ENCODE results near the gene MYBPC3.
"Not testable (repeated sequence)": the region's sequence is repeated elsewhere in the genome, so short reads cannot be mapped to it uniquely, and the experiment has no call there.

MYBPC3 gene

GRCh38 chr11:47340980-47341775 is 11.3 kb downstream of the MYBPC3 start:
- Histone ChIP-seq H3K27me3 (ENCODE audit: insufficient read depth, low read length) (no peaks in the 10 kb centered on the region; the same call in 1 of the 2 replicates), H3K4me1 (ENCODE audit: insufficient read depth, low read length) (no peaks in the 10 kb centered on the region), H3K4me3 (ENCODE audit: low read length) (no peak overlapping the region), H3K36me3 (ENCODE audit: insufficient read depth, low read depth, low read length) (no peaks in the 10 kb centered on the region), H3K27ac (ENCODE audit: low read length) (no peak overlapping the region), H3K9me3 (ENCODE audit: insufficient read depth, low read depth, low read length) (no peaks in the 10 kb centered on the region), H3K9ac (ENCODE audit: low read depth, low read length) (no peak overlapping the region)

- H3K4me3 ChIP-seq (ENCODE audit: low read length) = no peak overlapping the region
These were observed 12.5 kb downstream of the MYBPC3 start for GRCh38 chr11:47340010-47340409.

GRCh38 chr11:47338396-47339241 is 13.9 kb downstream of the MYBPC3 start:
- no peak overlapping the region for H3K9ac ChIP-seq (ENCODE audit: low read depth, low read length)
- no peak overlapping the region for H3K27ac ChIP-seq (ENCODE audit: low read length)
- H3K9me3 ChIP-seq (ENCODE audit: insufficient read depth, low read depth, low read length) = no peaks in the 10 kb centered on the region
- H3K4me1 ChIP-seq (ENCODE audit: insufficient read depth, low read length) = no peaks in the 10 kb centered on the region
- no peak overlapping the region for H3K4me3 ChIP-seq (ENCODE audit: low read length)
- no peaks in the 10 kb centered on the region for H3K27me3 ChIP-seq (ENCODE audit: insufficient read depth, low read length)
- H3K36me3 ChIP-seq (ENCODE audit: insufficient read depth, low read depth, low read length) = no peaks in the 10 kb centered on the region

More at GRCh38 chr11:47340010-47340409, 12.5 kb downstream of the MYBPC3 start:
- no peak overlapping the region for H3K27ac ChIP-seq (ENCODE audit: low read length)
- H3K27me3 ChIP-seq (ENCODE audit: insufficient read depth, low read length) = no peaks in the 10 kb centered on the region; the same call in 1 of the 2 replicates
- H3K4me1 ChIP-seq (ENCODE audit: insufficient read depth, low read length) = no peaks in the 10 kb centered on the region
- H3K9me3 ChIP-seq (ENCODE audit: insufficient read depth, low read depth, low read length) = no peaks in the 10 kb centered on the region
- no peaks in the 10 kb centered on the region for H3K36me3 ChIP-seq (ENCODE audit: insufficient read depth, low read depth, low read length)
- no peak overlapping the region for H3K9ac ChIP-seq (ENCODE audit: low read depth, low read length)

- H3K9me3 ChIP-seq (ENCODE audit: insufficient read depth, low read depth, low read length) = no peaks in the 10 kb centered on the region
- no peak overlapping the region for H3K4me3 ChIP-seq (ENCODE audit: low read length)
- no peak overlapping the region for H3K27ac ChIP-seq (ENCODE audit: low read length)
- H3K4me1 ChIP-seq (ENCODE audit: insufficient read depth, low read length) = no peaks in the 10 kb centered on the region
- H3K36me3 ChIP-seq (ENCODE audit: insufficient read depth, low read depth, low read length) = no peaks in the 10 kb centered on the region
- H3K27me3 ChIP-seq (ENCODE audit: insufficient read depth, low read length) = no peaks in the 10 kb centered on the region
- H3K9ac ChIP-seq (ENCODE audit: low read depth, low read length) = no peak overlapping the region
These were observed 15.1 kb downstream of the MYBPC3 start for GRCh38 chr11:47337229-47337924.

GRCh38 chr11:47336595-47336994 is 15.9 kb downstream of the MYBPC3 start:
- Histone ChIP-seq H3K27ac (ENCODE audit: low read length) (no peak overlapping the region), H3K36me3 (ENCODE audit: insufficient read depth, low read depth, low read length) (no peaks in the 10 kb centered on the region), H3K27me3 (ENCODE audit: insufficient read depth, low read length) (no peaks in the 10 kb centered on the region), H3K4me3 (ENCODE audit: low read length) (no peak overlapping the region), H3K4me1 (ENCODE audit: insufficient read depth, low read length) (no peaks in the 10 kb centered on the region), H3K9me3 (ENCODE audit: insufficient read depth, low read depth, low read length) (no peaks in the 10 kb centered on the region), H3K9ac (ENCODE audit: low read depth, low read length) (no peak overlapping the region)

GRCh38 chr11:47335733-47336132 is 16.8 kb downstream of the MYBPC3 start:
- Histone ChIP-seq H3K4me1 (ENCODE audit: insufficient read depth, low read length) (no peaks in the 10 kb centered on the region), H3K4me3 (ENCODE audit: low read length) (no peak overlapping the region), H3K9ac (ENCODE audit: low read depth, low read length) (no peak overlapping the region), H3K27me3 (ENCODE audit: insufficient read depth, low read length) (no peaks in the 10 kb centered on the region), H3K27ac (ENCODE audit: low read length) (no peak overlapping the region), H3K9me3 (ENCODE audit: insufficient read depth, low read depth, low read length) (no peaks in the 10 kb centered on the region), H3K36me3 (ENCODE audit: insufficient read depth, low read depth, low read length) (no peaks in the 10 kb centered on the region)

GRCh38 chr11:47334699-47335411 is 17.6 kb downstream of the MYBPC3 start:
- not testable (repeated sequence) for H3K9me3 ChIP-seq (ENCODE audit: insufficient read depth, low read depth, low read length); H3K36me3 ChIP-seq (ENCODE audit: insufficient read depth, low read depth, low read length); H3K9ac ChIP-seq (ENCODE audit: low read depth, low read length); H3K4me3 ChIP-seq (ENCODE audit: low read length); H3K27me3 ChIP-seq (ENCODE audit: insufficient read depth, low read length); H3K27ac ChIP-seq (ENCODE audit: low read length); H3K4me1 ChIP-seq (ENCODE audit: insufficient read depth, low read length)

- Histone ChIP-seq H3K4me1 (ENCODE audit: insufficient read depth, low read length) (no peaks in the 10 kb centered on the region), H3K36me3 (ENCODE audit: insufficient read depth, low read depth, low read length) (peaks cover 9% of the 10 kb centered on the region), H3K9me3 (ENCODE audit: insufficient read depth, low read depth, low read length) (no peaks in the 10 kb centered on the region), H3K4me3 (ENCODE audit: low read length) (no peak overlapping the region), H3K27me3 (ENCODE audit: insufficient read depth, low read length) (no peaks in the 10 kb centered on the region), H3K27ac (ENCODE audit: low read length) (no peak overlapping the region), H3K9ac (ENCODE audit: low read depth, low read length) (no peak overlapping the region)
These were observed 18.5 kb downstream of the MYBPC3 start for GRCh38 chr11:47333886-47334443.

- Histone ChIP-seq H3K4me3 (ENCODE audit: low read length) (no peak overlapping the region), H3K9ac (ENCODE audit: low read depth, low read length) (no peak overlapping the region), H3K4me1 (ENCODE audit: insufficient read depth, low read length) (no peaks in the 10 kb centered on the region), H3K27ac (ENCODE audit: low read length) (no peak overlapping the region), H3K27me3 (ENCODE audit: insufficient read depth, low read length) (no peaks in the 10 kb centered on the region), H3K36me3 (ENCODE audit: insufficient read depth, low read depth, low read length) (peaks cover 14% of the 10 kb centered on the region), H3K9me3 (ENCODE audit: insufficient read depth, low read depth, low read length) (no peaks in the 10 kb centered on the region)
These were observed 19.0 kb downstream of the MYBPC3 start for GRCh38 chr11:47333526-47333845.

- Histone ChIP-seq H3K27ac (ENCODE audit: low read length) (no peak overlapping the region), H3K4me3 (ENCODE audit: low read length) (no peak overlapping the region), H3K27me3 (ENCODE audit: insufficient read depth, low read length) (no peaks in the 10 kb centered on the region), H3K36me3 (ENCODE audit: insufficient read depth, low read depth, low read length) (peaks cover 20% of the 10 kb centered on the region), H3K9me3 (ENCODE audit: insufficient read depth, low read depth, low read length) (no peaks in the 10 kb centered on the region), H3K9ac (ENCODE audit: low read depth, low read length) (no peak overlapping the region), H3K4me1 (ENCODE audit: insufficient read depth, low read length) (no peaks in the 10 kb centered on the region)
These were observed 19.5 kb downstream of the MYBPC3 start for GRCh38 chr11:47332791-47333525.
